ENCODE data around the gene TCF12.

GRCh38 chr15:57089815-57090495 lies 171.5 kb downstream of the TCF12 start:
- TF ChIP-seq CTCF (IDR thresholded peaks at IDR 0.05) (no peak), POLR2A (IDR thresholded peaks at IDR 0.05) (no peak)
